ENCODE data around the gene ANKRD28. TPM values are rescaled to one million over a fixed set of nuclear protein-coding genes. Genes with fewer than 3 reads are reported as not detected.

ANKRD28 gene
- total and polyA plus RNA-seq, 2 of the 13 experiments (the other 11 are each of a cell fraction or from before 2014, with no cell fraction given) = 21.0 to 28.9 TPM

- 0 out of 5 replicates have a peak, but pooled peaks cover 0 to 3% of the 10 kb centered on the region in 2 experiments for H3K36me3 ChIP-seq (replicated peaks in 1 of 2; ENCODE audit: control insufficient read depth in 1 of 2, insufficient read depth in 2 of 2, low read length in 2 of 2)
- no peak overlapping the region for H2AFZ ChIP-seq (ENCODE audit: low read length)
- CTCF ChIA-PET (ENCODE audit: low intra/inter-chr PET ratio, low total read pairs) = no interaction called here
- H3K9me3 ChIP-seq (ENCODE audit: low read length) = no peaks in the 10 kb centered on the region
- peaks cover 8% of the 10 kb centered on the region for H3K79me2 ChIP-seq (ENCODE audit: insufficient read depth, low read length)
- intact Hi-C loops (cut with micrococcal nuclease; ENCODE audit: unreplicated experiment) = no loop called here
- in situ Hi-C loops (cut with HindIII; ENCODE audit: extremely low pct_ligation_motif_present, low pct_unique_long_range_greater_than_20kb) = no loop called here
- H3K4me3 ChIP-seq (replicated peaks in 1 of 3; ENCODE audit: insufficient read depth in 1 of 3, low read depth in 2 of 3, low read length in 3 of 3) = no peak overlapping the region
- no peak overlapping the region for H3K9ac ChIP-seq (ENCODE audit: insufficient read depth, low read depth, low read length)
- H3K27me3 ChIP-seq (ENCODE audit: control insufficient read depth in 1 of 2, insufficient read depth in 2 of 2, low read length in 2 of 2) = no peaks in the 10 kb centered on the region
- ATAC-seq (no peak), DNase-seq (ENCODE audit: low spot score) (no peak), FAIRE-seq (no peak)
- POLR2A ChIA-PET = interaction anchor here (1.5 kb wide), 1 partner anchor 28 kb away, joined by 3 read pairs; the partner anchor contains the start of gene ANKRD28
- no peak overlapping the region for H3K4me2 ChIP-seq (ENCODE audit: low read depth, low read length)
- H4K20me1 ChIP-seq (ENCODE audit: insufficient read depth, low read length) = no peaks in the 10 kb centered on the region
- TF ChIP-seq TAF1 (CRISPR knock-in tag; IDR thresholded peaks at IDR 0.05) (no peak), KDM3A (CRISPR knock-in tag; IDR thresholded peaks at IDR 0.05; ENCODE audit: low read depth) (no peak), TIGD3 (CRISPR knock-in tag; IDR thresholded peaks at IDR 0.05; ENCODE audit: borderline replicate concordance) (no peak), HMGA1 (CRISPR knock-in tag; conservative IDR thresholded peaks at IDR 0.05) (no peak), ZNF572 (CRISPR knock-in tag; IDR thresholded peaks at IDR 0.05) (no peak), ZNF605 (CRISPR knock-in tag; IDR thresholded peaks at IDR 0.05) (no peak), MBNL3 (CRISPR knock-in tag; conservative IDR thresholded peaks at IDR 0.05) (no peak), SCMH1 (CRISPR knock-in tag; IDR thresholded peaks at IDR 0.05; ENCODE audit: borderline replicate concordance) (no peak), FOXK1 (CRISPR knock-in tag; IDR thresholded peaks at IDR 0.05; ENCODE audit: borderline replicate concordance, low read depth) (no peak), BRD4 (CRISPR knock-in tag; IDR thresholded peaks at IDR 0.05) (no peak), TCF7L2 (IDR thresholded peaks at IDR 0.05; ENCODE audit: low read depth, low read length) (no peak), PHF8 (CRISPR knock-in tag; IDR thresholded peaks at IDR 0.05) (no peak), MTF2 (CRISPR knock-in tag; IDR thresholded peaks at IDR 0.05; ENCODE audit: borderline replicate concordance) (no peak), FOXK2 (IDR thresholded peaks at IDR 0.05) (no peak)
- TF ChIP-seq, protein P1, sequence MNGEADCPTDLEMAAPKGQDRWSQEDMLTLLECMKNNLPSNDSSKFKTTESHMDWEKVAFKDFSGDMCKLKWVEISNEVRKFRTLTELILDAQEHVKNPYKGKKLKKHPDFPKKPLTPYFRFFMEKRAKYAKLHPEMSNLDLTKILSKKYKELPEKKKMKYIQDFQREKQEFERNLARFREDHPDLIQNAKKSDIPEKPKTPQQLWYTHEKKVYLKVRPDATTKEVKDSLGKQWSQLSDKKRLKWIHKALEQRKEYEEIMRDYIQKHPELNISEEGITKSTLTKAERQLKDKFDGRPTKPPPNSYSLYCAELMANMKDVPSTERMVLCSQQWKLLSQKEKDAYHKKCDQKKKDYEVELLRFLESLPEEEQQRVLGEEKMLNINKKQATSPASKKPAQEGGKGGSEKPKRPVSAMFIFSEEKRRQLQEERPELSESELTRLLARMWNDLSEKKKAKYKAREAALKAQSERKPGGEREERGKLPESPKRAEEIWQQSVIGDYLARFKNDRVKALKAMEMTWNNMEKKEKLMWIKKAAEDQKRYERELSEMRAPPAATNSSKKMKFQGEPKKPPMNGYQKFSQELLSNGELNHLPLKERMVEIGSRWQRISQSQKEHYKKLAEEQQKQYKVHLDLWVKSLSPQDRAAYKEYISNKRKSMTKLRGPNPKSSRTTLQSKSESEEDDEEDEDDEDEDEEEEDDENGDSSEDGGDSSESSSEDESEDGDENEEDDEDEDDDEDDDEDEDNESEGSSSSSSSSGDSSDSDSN (CRISPR knock-in tag; IDR thresholded peaks at IDR 0.05) = no peak
- TF ChIP-seq, protein P2, sequence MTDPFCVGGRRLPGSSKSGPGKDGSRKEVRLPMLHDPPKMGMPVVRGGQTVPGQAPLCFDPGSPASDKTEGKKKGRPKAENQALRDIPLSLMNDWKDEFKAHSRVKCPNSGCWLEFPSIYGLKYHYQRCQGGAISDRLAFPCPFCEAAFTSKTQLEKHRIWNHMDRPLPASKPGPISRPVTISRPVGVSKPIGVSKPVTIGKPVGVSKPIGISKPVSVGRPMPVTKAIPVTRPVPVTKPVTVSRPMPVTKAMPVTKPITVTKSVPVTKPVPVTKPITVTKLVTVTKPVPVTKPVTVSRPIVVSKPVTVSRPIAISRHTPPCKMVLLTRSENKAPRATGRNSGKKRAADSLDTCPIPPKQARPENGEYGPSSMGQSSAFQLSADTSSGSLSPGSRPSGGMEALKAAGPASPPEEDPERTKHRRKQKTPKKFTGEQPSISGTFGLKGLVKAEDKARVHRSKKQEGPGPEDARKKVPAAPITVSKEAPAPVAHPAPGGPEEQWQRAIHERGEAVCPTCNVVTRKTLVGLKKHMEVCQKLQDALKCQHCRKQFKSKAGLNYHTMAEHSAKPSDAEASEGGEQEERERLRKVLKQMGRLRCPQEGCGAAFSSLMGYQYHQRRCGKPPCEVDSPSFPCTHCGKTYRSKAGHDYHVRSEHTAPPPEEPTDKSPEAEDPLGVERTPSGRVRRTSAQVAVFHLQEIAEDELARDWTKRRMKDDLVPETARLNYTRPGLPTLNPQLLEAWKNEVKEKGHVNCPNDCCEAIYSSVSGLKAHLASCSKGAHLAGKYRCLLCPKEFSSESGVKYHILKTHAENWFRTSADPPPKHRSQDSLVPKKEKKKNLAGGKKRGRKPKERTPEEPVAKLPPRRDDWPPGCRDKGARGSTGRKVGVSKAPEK (CRISPR knock-in tag; IDR thresholded peaks at IDR 0.05; ENCODE audit: borderline replicate concordance) = no peak
- H3K27ac ChIP-seq (ENCODE audit: extremely low read length, insufficient read depth, low read length) = no peak overlapping the region
- no TSS peak for BruUV-seq (replicated peaks)
- WGBS (ENCODE audit: low lambda C conversion rate) = 93% methylated on average over 2 of the region's 2 CpGs
- H3K4me1 ChIP-seq (ENCODE audit: insufficient read depth, low read length) = peaks cover 14% of the 10 kb centered on the region
Measured at GRCh38 chr3:15769256-15769915, 28.4 kb downstream of the ANKRD28 start.

Data from HepG2 (cell line).